HepG2 (cell line): ENCODE data around the gene CCL27. TPM values are rescaled to one million over a fixed set of nuclear protein-coding genes. Genes with fewer than 3 reads are reported as not detected.

Experiments used
- BATF2 ChIP-seq: sonication (generic); formaldehyde crosslinking; IDR thresholded peaks from 2 replicates; pipeline ENCODE4 v1.8.0; 2022; ENCODE audit warnings: mild to moderate bottlenecking, missing genetic modification reagents, moderate library complexity
- CEBPZ ChIP-seq: IDR thresholded peaks from 2 replicates; pipeline ENCODE4 v1.6.1; 2012; ENCODE audit warnings: low read length, improper control_type of control experiment
- GTF3A ChIP-seq: sonication (generic); formaldehyde crosslinking; conservative IDR thresholded peaks from 2 replicates; pipeline ENCODE4 v1.4.0; 2020; ENCODE audit warnings: mild to moderate bottlenecking, missing genetic modification reagents
- HDAC1 ChIP-seq: sonication (generic); formaldehyde crosslinking; IDR thresholded peaks from 2 replicates; pipeline ENCODE4 v1.5.1; 2020; ENCODE audit warnings: mild to moderate bottlenecking, missing genetic modification reagents
- KLF11 ChIP-seq: IDR thresholded peaks from 2 replicates; pipeline ENCODE4 v1.6.1; 2016; ENCODE audit warnings: missing compliant biosample characterization
- KLF13 ChIP-seq: sonication (generic); formaldehyde crosslinking; IDR thresholded peaks from 2 replicates; pipeline ENCODE4 v1.4.0; 2020; ENCODE audit warnings: mild to moderate bottlenecking, missing genetic modification reagents
- MTF2 ChIP-seq: sonication (generic); formaldehyde crosslinking; IDR thresholded peaks from 2 replicates; pipeline ENCODE4 v1.5.0; 2020; ENCODE audit warnings: missing genetic modification reagents, borderline replicate concordance
- RELA ChIP-seq: sonication (generic); formaldehyde crosslinking; IDR thresholded peaks from 2 replicates; pipeline ENCODE4 v1.4.0; 2020; ENCODE audit warnings: missing genetic modification reagents
- SMARCC2 ChIP-seq: fragments of 450-650 bp; IDR thresholded peaks from 2 replicates; pipeline ENCODE4 v1.6.1; 2017; ENCODE audit warnings: antibody characterized with exemption, mild to moderate bottlenecking
- SMARCE1 ChIP-seq: fragments of 450-650 bp; IDR thresholded peaks from 2 replicates; pipeline ENCODE4 v1.6.1; 2017; ENCODE audit warnings: borderline replicate concordance
- THYN1 ChIP-seq: sonication (generic); formaldehyde crosslinking; IDR thresholded peaks from 2 replicates; pipeline ENCODE4 v1.8.1; 2023; ENCODE audit warnings: low read depth, mild to moderate bottlenecking, moderate library complexity, missing genetic modification reagents, borderline replicate concordance
- ZBTB3 ChIP-seq: sonication (generic); formaldehyde crosslinking; IDR thresholded peaks from 2 replicates; pipeline ENCODE4 v1.4.0; 2020; ENCODE audit warnings: low read depth, mild to moderate bottlenecking, moderate library complexity, missing genetic modification reagents, borderline replicate concordance
- ZNF264 ChIP-seq: sonication (generic); formaldehyde crosslinking; IDR thresholded peaks from 2 replicates; pipeline ENCODE4 v1.4.0; 2020; ENCODE audit warnings: missing genetic modification reagents
- ZNF276 ChIP-seq: sonication (generic); formaldehyde crosslinking; IDR thresholded peaks from 2 replicates; pipeline ENCODE4 v1.4.0; 2020; ENCODE audit warnings: mild to moderate bottlenecking, low read depth, missing genetic modification reagents
- ZNF383 ChIP-seq: sonication (generic); formaldehyde crosslinking; IDR thresholded peaks from 2 replicates; pipeline ENCODE4 v1.4.0; 2020; ENCODE audit warnings: missing genetic modification reagents, mild to moderate bottlenecking, borderline replicate concordance
- ZNF768 ChIP-seq: sonication (generic); formaldehyde crosslinking; IDR thresholded peaks from 2 replicates; pipeline ENCODE4 v1.4.0; 2020; ENCODE audit warnings: missing genetic modification reagents
- polyA plus RNA-seq, 8 experiments: library from polyadenylated mRNA; depleted of rRNA in 3 of 8; stranded (reverse) in 7 of 8; unstranded in 1 of 8; fragments of >200 nt; fragmentation: Illumina TruSeq in 4 of 8; extraction: Trizol in 4 of 8; gene quantifications; 2 replicates each; pipeline versions ENCODE4 v1.2.1 to v1.2.3, GENCODE V29; 2011 to 2016; ENCODE audit warnings: low read depth in 4 of 8, missing spikeins in 1 of 8, mixed read lengths in 1 of 8; ENCODE audit not compliant: insufficient read depth in 1 of 8
- total RNA-seq, 5 experiments: library from RNA; depleted of rRNA; stranded (reverse); fragments of >200 nt; fragmentation: Illumina TruSeq; extraction: Trizol; gene quantifications; 2 replicates each; pipeline ENCODE4 v1.2.3, GENCODE V29; 2016; ENCODE audit warnings: low read depth in 1 of 5
- TF ChIP-seq, protein P1 (sequence below): IDR thresholded peaks from 2 replicates; pipeline ENCODE4 v1.6.1; 2016; ENCODE audit warnings: missing genetic modification reagents, missing compliant biosample characterization
- TF ChIP-seq, protein P2 (sequence below): sonication (generic); formaldehyde crosslinking; IDR thresholded peaks from 2 replicates; pipeline ENCODE4 v1.9.0; 2021; ENCODE audit warnings: missing genetic modification reagents, borderline replicate concordance
- TF ChIP-seq, protein P3 (sequence below): sonication (generic); formaldehyde crosslinking; IDR thresholded peaks from 2 replicates; pipeline ENCODE4 v1.5.0; 2020; ENCODE audit warnings: missing genetic modification reagents

CCL27 gene
- total and polyA plus RNA-seq, 2 of the 13 experiments (the other 11 are each of a cell fraction or from before 2014, with no cell fraction given) = not detected

DNA sequence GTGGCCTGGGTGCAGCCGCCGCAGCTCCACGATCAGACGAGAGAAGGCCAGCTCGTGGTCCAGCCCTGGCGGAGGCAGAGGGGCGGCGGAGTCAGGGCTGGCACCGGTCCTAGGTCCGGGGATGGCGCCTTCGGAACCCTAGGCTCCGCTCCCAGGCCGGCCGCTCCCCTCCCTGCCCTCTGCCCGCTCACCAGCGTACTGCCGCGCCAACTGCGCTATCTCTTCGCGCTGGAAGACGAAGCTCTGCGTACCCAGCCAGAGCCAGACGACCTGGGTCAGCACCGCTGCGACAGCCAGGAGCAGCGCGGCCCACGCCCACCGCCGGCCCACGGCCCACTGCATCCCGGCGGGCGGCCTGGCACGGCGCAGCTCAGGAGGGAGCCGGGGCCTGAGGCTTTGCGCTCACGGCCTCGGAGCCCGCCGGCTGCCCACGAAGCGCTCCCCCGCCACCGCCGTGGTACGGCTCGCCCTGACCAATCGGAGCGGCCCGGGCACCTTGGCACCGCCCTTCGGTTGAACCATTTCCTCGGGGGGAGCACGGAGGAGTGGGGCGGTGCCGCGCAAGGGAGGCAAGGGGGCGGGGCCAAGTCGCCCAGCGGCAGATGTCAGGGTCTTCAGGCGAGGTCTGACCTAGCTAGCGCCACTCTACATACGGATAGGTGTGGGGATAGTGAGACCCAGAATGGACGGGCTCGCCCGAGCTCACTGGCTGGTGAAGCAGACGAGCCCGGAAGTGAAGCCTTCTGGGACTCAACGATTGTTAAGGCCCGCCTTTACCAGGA is 24.9 kb downstream of the CCL27 start, which contains the start of gene SIGMAR1 (continued):
- peak; percentile 91 for TF ChIP-seq HDAC1 (CRISPR knock-in tag)
- TF ChIP-seq, protein P1, sequence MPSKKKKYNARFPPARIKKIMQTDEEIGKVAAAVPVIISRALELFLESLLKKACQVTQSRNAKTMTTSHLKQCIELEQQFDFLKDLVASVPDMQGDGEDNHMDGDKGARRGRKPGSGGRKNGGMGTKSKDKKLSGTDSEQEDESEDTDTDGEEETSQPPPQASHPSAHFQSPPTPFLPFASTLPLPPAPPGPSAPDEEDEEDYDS (CRISPR knock-in tag) = peak; percentile 77
- TF ChIP-seq ZNF383 = no peak
- TF ChIP-seq SMARCE1 = no peak
- TF ChIP-seq CEBPZ = no peak
- TF ChIP-seq KLF13 (CRISPR knock-in tag) = no peak
- TF ChIP-seq GTF3A (CRISPR knock-in tag) = no peak
- 0 out of 2 replicates have a peak, but pooled peaks have one; percentile 27 for TF ChIP-seq THYN1 (CRISPR knock-in tag)
- 0 out of 2 replicates have a peak, but pooled peaks have one; percentile 65 for TF ChIP-seq ZNF276 (CRISPR knock-in tag)
- TF ChIP-seq ZNF768 (CRISPR knock-in tag) = no peak
- TF ChIP-seq, protein P2, sequence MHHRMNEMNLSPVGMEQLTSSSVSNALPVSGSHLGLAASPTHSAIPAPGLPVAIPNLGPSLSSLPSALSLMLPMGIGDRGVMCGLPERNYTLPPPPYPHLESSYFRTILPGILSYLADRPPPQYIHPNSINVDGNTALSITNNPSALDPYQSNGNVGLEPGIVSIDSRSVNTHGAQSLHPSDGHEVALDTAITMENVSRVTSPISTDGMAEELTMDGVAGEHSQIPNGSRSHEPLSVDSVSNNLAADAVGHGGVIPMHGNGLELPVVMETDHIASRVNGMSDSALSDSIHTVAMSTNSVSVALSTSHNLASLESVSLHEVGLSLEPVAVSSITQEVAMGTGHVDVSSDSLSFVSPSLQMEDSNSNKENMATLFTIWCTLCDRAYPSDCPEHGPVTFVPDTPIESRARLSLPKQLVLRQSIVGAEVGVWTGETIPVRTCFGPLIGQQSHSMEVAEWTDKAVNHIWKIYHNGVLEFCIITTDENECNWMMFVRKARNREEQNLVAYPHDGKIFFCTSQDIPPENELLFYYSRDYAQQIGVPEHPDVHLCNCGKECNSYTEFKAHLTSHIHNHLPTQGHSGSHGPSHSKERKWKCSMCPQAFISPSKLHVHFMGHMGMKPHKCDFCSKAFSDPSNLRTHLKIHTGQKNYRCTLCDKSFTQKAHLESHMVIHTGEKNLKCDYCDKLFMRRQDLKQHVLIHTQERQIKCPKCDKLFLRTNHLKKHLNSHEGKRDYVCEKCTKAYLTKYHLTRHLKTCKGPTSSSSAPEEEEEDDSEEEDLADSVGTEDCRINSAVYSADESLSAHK (CRISPR knock-in tag) = no peak; the same call in 1 of the 2 replicates
- no peak for TF ChIP-seq RELA (CRISPR knock-in tag)
- TF ChIP-seq, protein P3, sequence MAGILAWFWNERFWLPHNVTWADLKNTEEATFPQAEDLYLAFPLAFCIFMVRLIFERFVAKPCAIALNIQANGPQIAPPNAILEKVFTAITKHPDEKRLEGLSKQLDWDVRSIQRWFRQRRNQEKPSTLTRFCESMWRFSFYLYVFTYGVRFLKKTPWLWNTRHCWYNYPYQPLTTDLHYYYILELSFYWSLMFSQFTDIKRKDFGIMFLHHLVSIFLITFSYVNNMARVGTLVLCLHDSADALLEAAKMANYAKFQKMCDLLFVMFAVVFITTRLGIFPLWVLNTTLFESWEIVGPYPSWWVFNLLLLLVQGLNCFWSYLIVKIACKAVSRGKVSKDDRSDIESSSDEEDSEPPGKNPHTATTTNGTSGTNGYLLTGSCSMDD (CRISPR knock-in tag) = no peak; the same call in 1 of the 2 replicates
- no peak for TF ChIP-seq SMARCC2
- no peak for TF ChIP-seq ZNF264
- no peak for TF ChIP-seq ZBTB3
- TF ChIP-seq MTF2 (CRISPR knock-in tag) = no peak; the same call in 1 of the 2 replicates
- TF ChIP-seq BATF2 (CRISPR knock-in tag) = no peak
- no peak for TF ChIP-seq KLF11 (CRISPR knock-in tag)
